HepG2 (cell line): ENCODE results near the gene NXT1. TPM values are rescaled to one million over a fixed set of nuclear protein-coding genes. Genes with fewer than 3 reads are reported as not detected.

ENCODE experiments used
- ARHGAP35 ChIP-seq: sonication (generic); formaldehyde crosslinking; IDR thresholded peaks from 2 replicates; pipeline ENCODE4 v1.9.0; 2022; ENCODE audit warnings: mild to moderate bottlenecking, inconsistent platforms, moderate library complexity, missing genetic modification reagents, borderline replicate concordance
- CENPX ChIP-seq: sonication (generic); formaldehyde crosslinking; IDR thresholded peaks from 2 replicates; pipeline ENCODE4 v1.9.0; 2021; ENCODE audit warnings: mild to moderate bottlenecking, missing genetic modification reagents, moderate library complexity
- FOXJ3 ChIP-seq: sonication (generic); formaldehyde crosslinking; IDR thresholded peaks from 2 replicates; pipeline ENCODE4 v1.4.0; 2020; ENCODE audit warnings: missing genetic modification reagents, mild to moderate bottlenecking, borderline replicate concordance
- KAT8 ChIP-seq: IDR thresholded peaks from 2 replicates; pipeline ENCODE4 v1.6.1; 2016; ENCODE audit warnings: missing genetic modification reagents, missing compliant biosample characterization
- MEF2D ChIP-seq: sonication (generic); formaldehyde crosslinking; IDR thresholded peaks from 2 replicates; pipeline ENCODE4 v1.5.1; 2020; ENCODE audit warnings: mild to moderate bottlenecking, missing genetic modification reagents
- MEIS2 ChIP-seq: sonication (generic); formaldehyde crosslinking; IDR thresholded peaks from 2 replicates; pipeline ENCODE4 v1.9.0; 2021; ENCODE audit warnings: mild to moderate bottlenecking, missing genetic modification reagents
- MIER2 ChIP-seq: IDR thresholded peaks from 2 replicates; pipeline ENCODE4 v1.6.1; 2016; ENCODE audit warnings: missing biosample characterization, missing genetic modification reagents
- MTA3 ChIP-seq: sonication (generic); formaldehyde crosslinking; IDR thresholded peaks from 2 replicates; pipeline ENCODE4 v1.4.0; 2020; ENCODE audit warnings: missing genetic modification reagents
- PITX1 ChIP-seq: sonication (generic); formaldehyde crosslinking; IDR thresholded peaks from 2 replicates; pipeline ENCODE4 v1.5.1; 2020; ENCODE audit warnings: mild to moderate bottlenecking, missing genetic modification reagents
- POLR2A ChIP-seq, 2 experiments: IDR thresholded peaks; 2 replicates each; pipeline ENCODE4 v1.6.1; 2011; ENCODE audit warnings: low read depth in 2 of 2, low read length in 2 of 2, mild to moderate bottlenecking in 1 of 2, moderate library complexity in 1 of 2; ENCODE audit not compliant: insufficient read depth in 1 of 2
- RFX5 ChIP-seq: IDR thresholded peaks from 2 replicates; pipeline ENCODE4 v1.6.1; 2011; ENCODE audit warnings: low read depth, low read length, improper control_type of control experiment
- YEATS2 ChIP-seq: sonication (generic); formaldehyde crosslinking; IDR thresholded peaks from 2 replicates; pipeline ENCODE4 v1.4.0; 2020; ENCODE audit warnings: missing genetic modification reagents, borderline replicate concordance
- ZNF430 ChIP-seq: sonication (generic); formaldehyde crosslinking; IDR thresholded peaks from 2 replicates; pipeline ENCODE4 v1.9.0; 2021; ENCODE audit warnings: mild to moderate bottlenecking, missing genetic modification reagents
- ZNF557 ChIP-seq: sonication (generic); formaldehyde crosslinking; IDR thresholded peaks from 2 replicates; pipeline ENCODE4 v1.4.0; 2020; ENCODE audit warnings: missing genetic modification reagents
- ZNF570 ChIP-seq: sonication (generic); formaldehyde crosslinking; IDR thresholded peaks from 2 replicates; pipeline ENCODE4 v1.4.0; 2020; ENCODE audit warnings: mild to moderate bottlenecking, missing genetic modification reagents, borderline replicate concordance
- ZSCAN29 ChIP-seq: sonication (generic); formaldehyde crosslinking; conservative IDR thresholded peaks from 2 replicates; pipeline ENCODE4 v1.4.0; 2020; ENCODE audit warnings: mild to moderate bottlenecking, missing genetic modification reagents
- polyA plus RNA-seq, 8 experiments: library from polyadenylated mRNA; depleted of rRNA in 3 of 8; stranded (reverse) in 7 of 8; unstranded in 1 of 8; fragments of >200 nt; fragmentation: Illumina TruSeq in 4 of 8; extraction: Trizol in 4 of 8; gene quantifications; 2 replicates each; pipeline versions ENCODE4 v1.2.1 to v1.2.3, GENCODE V29; 2011 to 2016; ENCODE audit warnings: low read depth in 4 of 8, missing spikeins in 1 of 8, mixed read lengths in 1 of 8; ENCODE audit not compliant: insufficient read depth in 1 of 8
- total RNA-seq, 5 experiments: library from RNA; depleted of rRNA; stranded (reverse); fragments of >200 nt; fragmentation: Illumina TruSeq; extraction: Trizol; gene quantifications; 2 replicates each; pipeline ENCODE4 v1.2.3, GENCODE V29; 2016; ENCODE audit warnings: low read depth in 1 of 5
- TF ChIP-seq, protein P1 (sequence below): sonication (generic); formaldehyde crosslinking; IDR thresholded peaks from 2 replicates; pipeline ENCODE4 v1.4.0; 2020; ENCODE audit warnings: missing genetic modification reagents
- TF ChIP-seq, protein P2 (sequence below): IDR thresholded peaks from 2 replicates; pipeline ENCODE4 v1.6.1; 2016
- TF ChIP-seq, protein P3 (sequence below): sonication (generic); formaldehyde crosslinking; IDR thresholded peaks from 2 replicates; pipeline ENCODE4 v1.5.1; 2020; ENCODE audit warnings: missing genetic modification reagents, mild to moderate bottlenecking, borderline replicate concordance
- TF ChIP-seq, protein P4 (sequence below): sonication (generic); formaldehyde crosslinking; IDR thresholded peaks from 2 replicates; pipeline ENCODE4 v1.4.0; 2020; ENCODE audit warnings: missing genetic modification reagents, borderline replicate concordance

NXT1 gene
- total and polyA plus RNA-seq, 2 of the 13 experiments (the other 11 are each of a cell fraction or from before 2014, with no cell fraction given), result 35.6 to 65.9 TPM

DNA sequence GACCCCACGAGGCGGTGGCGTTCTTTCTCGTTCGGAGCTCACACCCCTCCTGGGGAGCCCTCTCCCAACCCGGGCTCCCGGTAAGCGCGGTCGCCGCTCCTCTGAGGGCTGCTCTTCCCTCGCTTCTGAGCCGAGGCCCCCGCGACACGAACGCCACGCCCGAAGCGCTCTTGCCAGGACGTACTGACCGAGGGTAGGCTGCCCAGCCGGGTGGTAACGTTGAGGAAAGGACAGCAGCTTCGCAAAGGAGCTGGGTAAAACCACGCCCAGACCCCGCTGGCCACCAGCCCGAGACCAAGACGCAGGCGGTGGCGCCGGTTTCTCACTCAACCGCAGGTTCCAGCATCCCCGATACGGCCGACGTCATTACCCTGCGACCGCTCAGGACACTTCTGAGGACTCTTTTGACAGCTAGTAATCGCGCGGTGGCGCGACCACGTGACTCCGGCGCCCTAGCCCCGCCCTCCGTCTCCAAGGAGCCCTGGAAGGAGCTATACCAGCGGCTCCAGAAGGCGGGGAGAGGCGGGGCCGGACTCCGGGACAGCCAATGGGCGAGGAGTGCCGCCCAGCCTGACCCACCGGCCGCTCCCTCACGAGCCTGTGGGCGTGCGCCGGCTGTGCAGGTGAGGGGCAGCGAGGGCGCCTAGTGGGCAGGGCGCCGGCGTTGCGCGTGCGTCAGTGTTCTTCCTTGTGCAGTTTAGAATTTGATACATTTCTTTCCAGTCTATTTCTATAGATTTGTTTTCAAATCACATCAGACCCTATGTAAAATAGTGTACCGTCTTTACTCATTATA is 7.4 kb downstream of the NXT1 start (continued):
- TF ChIP-seq, protein P1, sequence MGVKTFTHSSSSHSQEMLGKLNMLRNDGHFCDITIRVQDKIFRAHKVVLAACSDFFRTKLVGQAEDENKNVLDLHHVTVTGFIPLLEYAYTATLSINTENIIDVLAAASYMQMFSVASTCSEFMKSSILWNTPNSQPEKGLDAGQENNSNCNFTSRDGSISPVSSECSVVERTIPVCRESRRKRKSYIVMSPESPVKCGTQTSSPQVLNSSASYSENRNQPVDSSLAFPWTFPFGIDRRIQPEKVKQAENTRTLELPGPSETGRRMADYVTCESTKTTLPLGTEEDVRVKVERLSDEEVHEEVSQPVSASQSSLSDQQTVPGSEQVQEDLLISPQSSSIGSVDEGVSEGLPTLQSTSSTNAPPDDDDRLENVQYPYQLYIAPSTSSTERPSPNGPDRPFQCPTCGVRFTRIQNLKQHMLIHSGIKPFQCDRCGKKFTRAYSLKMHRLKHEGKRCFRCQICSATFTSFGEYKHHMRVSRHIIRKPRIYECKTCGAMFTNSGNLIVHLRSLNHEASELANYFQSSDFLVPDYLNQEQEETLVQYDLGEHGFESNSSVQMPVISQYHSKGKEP (CRISPR knock-in tag), result 0 out of 2 replicates have a peak, but pooled peaks have one; percentile 71
- TF ChIP-seq MEF2D (CRISPR knock-in tag) (peak; percentile 89), RFX5 (no peak), ZNF557 (CRISPR knock-in tag) (no peak), FOXJ3 (CRISPR knock-in tag) (peak; percentile 78; the same call in 1 of the 2 replicates), CENPX (CRISPR knock-in tag) (no peak), MEIS2 (CRISPR knock-in tag) (peak; percentile 99), YEATS2 (peak; percentile 89), ZNF570 (CRISPR knock-in tag) (no peak), ZNF430 (CRISPR knock-in tag) (peak; percentile 26; the same call in 1 of the 2 replicates), ARHGAP35 (CRISPR knock-in tag) (peak; percentile 88; the same call in 1 of the 2 replicates), POLR2A (IDR thresholded peaks at IDR 0.05; ENCODE audit: insufficient read depth in 1 of 2, low read depth in 2 of 2, low read length in 2 of 2) (peak; percentile 73 to 85), PITX1 (CRISPR knock-in tag) (peak; percentile 81; the same call in 1 of the 2 replicates), ZSCAN29 (0 out of 2 replicates have a peak, but pooled peaks have one; percentile 12), MIER2 (no peak), MTA3 (no peak), KAT8 (CRISPR knock-in tag) (peak; percentile 99)
- TF ChIP-seq, protein P2, sequence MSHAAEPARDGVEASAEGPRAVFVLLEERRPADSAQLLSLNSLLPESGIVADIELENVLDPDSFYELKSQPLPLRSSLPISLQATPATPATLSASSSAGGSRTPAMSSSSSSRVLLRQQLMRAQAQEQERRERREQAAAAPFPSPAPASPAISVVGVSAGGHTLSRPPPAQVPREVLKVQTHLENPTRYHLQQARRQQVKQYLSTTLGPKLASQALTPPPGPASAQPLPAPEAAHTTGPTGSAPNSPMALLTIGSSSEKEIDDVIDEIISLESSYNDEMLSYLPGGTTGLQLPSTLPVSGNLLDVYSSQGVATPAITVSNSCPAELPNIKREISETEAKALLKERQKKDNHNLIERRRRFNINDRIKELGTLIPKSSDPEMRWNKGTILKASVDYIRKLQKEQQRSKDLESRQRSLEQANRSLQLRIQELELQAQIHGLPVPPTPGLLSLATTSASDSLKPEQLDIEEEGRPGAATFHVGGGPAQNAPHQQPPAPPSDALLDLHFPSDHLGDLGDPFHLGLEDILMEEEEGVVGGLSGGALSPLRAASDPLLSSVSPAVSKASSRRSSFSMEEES (CRISPR knock-in tag), result peak; percentile 89
- TF ChIP-seq, protein P3, sequence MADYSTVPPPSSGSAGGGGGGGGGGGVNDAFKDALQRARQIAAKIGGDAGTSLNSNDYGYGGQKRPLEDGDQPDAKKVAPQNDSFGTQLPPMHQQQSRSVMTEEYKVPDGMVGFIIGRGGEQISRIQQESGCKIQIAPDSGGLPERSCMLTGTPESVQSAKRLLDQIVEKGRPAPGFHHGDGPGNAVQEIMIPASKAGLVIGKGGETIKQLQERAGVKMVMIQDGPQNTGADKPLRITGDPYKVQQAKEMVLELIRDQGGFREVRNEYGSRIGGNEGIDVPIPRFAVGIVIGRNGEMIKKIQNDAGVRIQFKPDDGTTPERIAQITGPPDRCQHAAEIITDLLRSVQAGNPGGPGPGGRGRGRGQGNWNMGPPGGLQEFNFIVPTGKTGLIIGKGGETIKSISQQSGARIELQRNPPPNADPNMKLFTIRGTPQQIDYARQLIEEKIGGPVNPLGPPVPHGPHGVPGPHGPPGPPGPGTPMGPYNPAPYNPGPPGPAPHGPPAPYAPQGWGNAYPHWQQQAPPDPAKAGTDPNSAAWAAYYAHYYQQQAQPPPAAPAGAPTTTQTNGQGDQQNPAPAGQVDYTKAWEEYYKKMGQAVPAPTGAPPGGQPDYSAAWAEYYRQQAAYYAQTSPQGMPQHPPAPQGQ, result peak; percentile 89; the same call in 1 of the 2 replicates
- TF ChIP-seq, protein P4, sequence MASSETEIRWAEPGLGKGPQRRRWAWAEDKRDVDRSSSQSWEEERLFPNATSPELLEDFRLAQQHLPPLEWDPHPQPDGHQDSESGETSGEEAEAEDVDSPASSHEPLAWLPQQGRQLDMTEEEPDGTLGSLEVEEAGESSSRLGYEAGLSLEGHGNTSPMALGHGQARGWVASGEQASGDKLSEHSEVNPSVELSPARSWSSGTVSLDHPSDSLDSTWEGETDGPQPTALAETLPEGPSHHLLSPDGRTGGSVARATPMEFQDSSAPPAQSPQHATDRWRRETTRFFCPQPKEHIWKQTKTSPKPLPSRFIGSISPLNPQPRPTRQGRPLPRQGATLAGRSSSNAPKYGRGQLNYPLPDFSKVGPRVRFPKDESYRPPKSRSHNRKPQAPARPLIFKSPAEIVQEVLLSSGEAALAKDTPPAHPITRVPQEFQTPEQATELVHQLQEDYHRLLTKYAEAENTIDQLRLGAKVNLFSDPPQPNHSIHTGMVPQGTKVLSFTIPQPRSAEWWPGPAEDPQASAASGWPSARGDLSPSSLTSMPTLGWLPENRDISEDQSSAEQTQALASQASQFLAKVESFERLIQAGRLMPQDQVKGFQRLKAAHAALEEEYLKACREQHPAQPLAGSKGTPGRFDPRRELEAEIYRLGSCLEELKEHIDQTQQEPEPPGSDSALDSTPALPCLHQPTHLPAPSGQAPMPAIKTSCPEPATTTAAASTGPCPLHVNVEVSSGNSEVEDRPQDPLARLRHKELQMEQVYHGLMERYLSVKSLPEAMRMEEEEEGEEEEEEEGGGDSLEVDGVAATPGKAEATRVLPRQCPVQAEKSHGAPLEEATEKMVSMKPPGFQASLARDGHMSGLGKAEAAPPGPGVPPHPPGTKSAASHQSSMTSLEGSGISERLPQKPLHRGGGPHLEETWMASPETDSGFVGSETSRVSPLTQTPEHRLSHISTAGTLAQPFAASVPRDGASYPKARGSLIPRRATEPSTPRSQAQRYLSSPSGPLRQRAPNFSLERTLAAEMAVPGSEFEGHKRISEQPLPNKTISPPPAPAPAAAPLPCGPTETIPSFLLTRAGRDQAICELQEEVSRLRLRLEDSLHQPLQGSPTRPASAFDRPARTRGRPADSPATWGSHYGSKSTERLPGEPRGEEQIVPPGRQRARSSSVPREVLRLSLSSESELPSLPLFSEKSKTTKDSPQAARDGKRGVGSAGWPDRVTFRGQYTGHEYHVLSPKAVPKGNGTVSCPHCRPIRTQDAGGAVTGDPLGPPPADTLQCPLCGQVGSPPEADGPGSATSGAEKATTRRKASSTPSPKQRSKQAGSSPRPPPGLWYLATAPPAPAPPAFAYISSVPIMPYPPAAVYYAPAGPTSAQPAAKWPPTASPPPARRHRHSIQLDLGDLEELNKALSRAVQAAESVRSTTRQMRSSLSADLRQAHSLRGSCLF (CRISPR knock-in tag), result 0 out of 2 replicates have a peak, but pooled peaks have one; percentile 62
